Chondrocyte (in vitro differentiated cells): ENCODE measurements around the gene NLRP6. TPM values are rescaled to one million over a fixed set of nuclear protein-coding genes. Genes with fewer than 3 reads are reported as not detected.
A peak's percentile ranks its signal among the peaks of the same experiment; 100 is the strongest.
"Not testable (repeated sequence)": the region's sequence is repeated elsewhere in the genome, so short reads cannot be mapped to it uniquely, and the experiment has no call there.

Experiments used
- DNase-seq: peaks from one replicate; pipeline ENCODE4 v3.0.0; 2021; ENCODE audit warnings: mixed read lengths, low spot score
- H3K27ac Mint-ChIP-seq: one replicate; pipeline ENCODE4 v1.8.0; 2021; ENCODE audit warnings: mild to moderate bottlenecking, moderate library complexity, mixed read lengths; ENCODE audit not compliant: unreplicated experiment
- H3K27me3 Mint-ChIP-seq: 2 replicates; pipeline ENCODE4 v1.8.0; 2021; ENCODE audit warnings: low read depth, mixed read lengths
- H3K36me3 Mint-ChIP-seq: 2 replicates; pipeline ENCODE4 v1.8.0; 2021; ENCODE audit warnings: low read depth, mixed read lengths
- H3K4me1 Mint-ChIP-seq: 2 replicates; pipeline ENCODE4 v1.8.0; 2021; ENCODE audit warnings: low read depth, mild to moderate bottlenecking, mixed read lengths
- H3K4me3 Mint-ChIP-seq: one replicate; pipeline ENCODE4 v1.8.0; 2021; ENCODE audit warnings: mild to moderate bottlenecking, moderate library complexity, mixed read lengths; ENCODE audit not compliant: unreplicated experiment
- H3K9me3 Mint-ChIP-seq: 2 replicates; pipeline ENCODE4 v1.8.0; 2021; ENCODE audit warnings: low read depth, mixed read lengths
- CTCF ChIP-seq: fragments of 200-600 bp; sonication (generic); IDR thresholded peaks from 2 replicates; pipeline ENCODE4 v1.5.0; 2021; ENCODE audit warnings: antibody characterized with exemption, mild to moderate bottlenecking, moderate library complexity
- total RNA-seq: library from RNA; stranded (reverse); gene quantifications from 3 replicates; pipeline ENCODE4 v1.2.1, GENCODE V29; 2021

Gene NLRP6
- total RNA-seq, 1 donor from 2014 or later: not detected

DNA sequence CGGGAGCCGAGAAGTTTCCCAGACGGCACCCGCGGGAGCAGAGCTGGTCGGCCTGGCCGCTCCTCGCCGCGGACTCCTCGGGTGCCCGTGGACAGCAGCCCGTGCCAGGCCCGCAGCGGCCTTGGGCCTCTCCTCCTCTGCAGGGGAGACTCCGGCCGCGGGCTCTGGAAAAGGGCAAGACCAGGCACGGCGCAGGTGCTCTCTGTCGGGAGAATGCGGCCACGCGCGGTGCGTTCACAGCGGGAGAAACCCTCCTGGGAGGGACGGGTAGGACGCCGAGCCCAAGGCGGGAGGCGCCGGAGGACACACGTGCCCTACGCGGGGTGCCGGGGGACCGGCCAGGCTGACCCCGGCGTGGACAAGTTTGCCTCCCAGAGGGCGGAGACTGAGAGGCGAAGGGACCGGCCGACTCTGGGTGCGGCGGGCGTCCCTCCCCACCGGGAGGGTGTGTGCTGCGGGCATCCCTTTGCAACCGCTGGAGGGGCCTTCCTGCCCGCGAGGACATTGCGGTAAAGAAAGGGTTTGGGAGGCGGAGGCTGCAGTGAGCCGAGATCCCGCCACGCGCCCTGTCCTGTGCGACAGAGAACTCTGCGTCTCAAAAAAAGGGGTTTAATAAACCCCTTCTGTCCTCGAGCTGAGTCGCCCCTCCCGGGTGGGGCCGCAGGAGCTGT lies 38.0 kb downstream of the NLRP6 start:
- no peaks in the 10 kb centered on the region for H3K9me3 Mint-ChIP-seq
- H3K36me3 Mint-ChIP-seq: no peaks in the 10 kb centered on the region
- DNase-seq: peak; percentile 88
- H3K27ac Mint-ChIP-seq: no peak overlapping the region
- H3K4me1 Mint-ChIP-seq: peaks cover 18% of the 10 kb centered on the region
- no peak for TF ChIP-seq CTCF
- no peak overlapping the region for H3K4me3 Mint-ChIP-seq
- peaks cover 13% of the 10 kb centered on the region for H3K27me3 Mint-ChIP-seq

DNA sequence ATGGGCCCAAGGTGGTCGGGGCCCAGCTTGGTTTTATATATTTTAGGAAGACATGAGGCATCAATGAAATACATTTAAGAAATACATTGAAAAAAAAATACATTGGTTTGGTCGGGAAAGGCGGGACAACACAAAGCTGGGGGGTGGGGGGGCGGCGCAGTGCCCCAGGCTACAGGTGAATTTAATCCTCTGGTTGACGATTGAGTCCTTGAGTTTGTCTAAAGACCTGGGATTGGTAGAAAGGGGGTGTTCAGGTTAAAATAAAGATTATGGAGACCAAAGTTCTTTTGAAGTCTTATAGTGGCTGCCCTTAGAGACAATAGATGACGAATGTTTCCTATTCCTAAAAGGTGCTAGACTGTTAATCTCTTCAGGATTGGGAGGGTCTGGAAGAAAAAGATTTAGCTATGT lies 38.7 kb downstream of the NLRP6 start:
- Mint-ChIP-seq H3K9me3 (no peaks in the 10 kb centered on the region), H3K36me3 (no peaks in the 10 kb centered on the region), H3K27me3 (peaks cover 13% of the 10 kb centered on the region), H3K27ac (no peak overlapping the region), H3K4me3 (no peak overlapping the region), H3K4me1 (peaks cover 18% of the 10 kb centered on the region)
- DNase-seq: no peak
- TF ChIP-seq CTCF: no peak

- not testable (repeated sequence) for H3K27ac Mint-ChIP-seq, H3K36me3 Mint-ChIP-seq, H3K9me3 Mint-ChIP-seq
- peak; percentile 5 for DNase-seq
- H3K27me3 Mint-ChIP-seq: peaks cover 13% of the 10 kb centered on the region
- H3K4me1 Mint-ChIP-seq: peaks cover 18% of the 10 kb centered on the region
- peak overlapping the region; percentile 33 for H3K4me3 Mint-ChIP-seq
Measured at GRCh38 chr11:317668-318404, 39.6 kb downstream of the NLRP6 start.

DNA sequence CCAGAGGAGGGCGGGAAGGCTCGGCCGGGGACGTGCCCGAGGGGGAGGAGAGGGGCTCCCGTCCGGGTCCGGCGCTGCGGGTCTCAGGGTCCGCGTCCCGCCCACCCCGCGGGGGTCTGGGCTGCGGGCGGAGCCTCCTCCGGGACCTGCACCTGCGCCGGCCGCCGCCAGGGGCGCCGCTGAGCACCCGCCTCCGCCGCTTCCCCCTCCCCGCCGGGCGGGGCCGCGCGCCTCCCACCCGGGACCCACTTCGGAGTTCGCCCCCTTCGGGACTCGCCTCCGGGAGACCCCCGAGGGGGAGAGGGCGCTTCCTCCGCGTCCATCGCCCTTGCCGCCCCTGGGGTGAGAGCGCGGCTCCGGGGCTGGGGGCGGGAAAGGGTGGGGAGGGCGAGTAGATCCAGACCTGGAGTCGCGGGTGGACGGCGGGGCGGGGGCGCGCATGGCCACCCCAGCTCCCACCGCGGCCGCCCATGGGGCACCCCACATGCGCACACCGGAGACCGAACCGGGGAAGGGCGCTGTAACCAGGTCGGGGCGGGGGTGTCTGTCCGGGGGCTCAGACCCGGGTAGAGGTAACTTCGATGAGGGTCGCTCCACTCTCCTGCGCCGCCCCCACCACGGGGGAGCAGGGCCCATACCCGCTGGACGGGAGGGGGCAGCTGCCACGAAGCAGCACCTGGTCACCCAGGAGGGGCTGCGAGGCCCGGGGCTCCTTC lies 40.4 kb downstream of the NLRP6 start:
- not testable (repeated sequence) for H3K9me3 Mint-ChIP-seq, H3K36me3 Mint-ChIP-seq, H3K27ac Mint-ChIP-seq
- peak overlapping the region; percentile 91 for H3K4me3 Mint-ChIP-seq
- peak; percentile 41 for DNase-seq
- peaks cover 13% of the 10 kb centered on the region for H3K27me3 Mint-ChIP-seq
- H3K4me1 Mint-ChIP-seq: peaks cover 15% of the 10 kb centered on the region

DNA sequence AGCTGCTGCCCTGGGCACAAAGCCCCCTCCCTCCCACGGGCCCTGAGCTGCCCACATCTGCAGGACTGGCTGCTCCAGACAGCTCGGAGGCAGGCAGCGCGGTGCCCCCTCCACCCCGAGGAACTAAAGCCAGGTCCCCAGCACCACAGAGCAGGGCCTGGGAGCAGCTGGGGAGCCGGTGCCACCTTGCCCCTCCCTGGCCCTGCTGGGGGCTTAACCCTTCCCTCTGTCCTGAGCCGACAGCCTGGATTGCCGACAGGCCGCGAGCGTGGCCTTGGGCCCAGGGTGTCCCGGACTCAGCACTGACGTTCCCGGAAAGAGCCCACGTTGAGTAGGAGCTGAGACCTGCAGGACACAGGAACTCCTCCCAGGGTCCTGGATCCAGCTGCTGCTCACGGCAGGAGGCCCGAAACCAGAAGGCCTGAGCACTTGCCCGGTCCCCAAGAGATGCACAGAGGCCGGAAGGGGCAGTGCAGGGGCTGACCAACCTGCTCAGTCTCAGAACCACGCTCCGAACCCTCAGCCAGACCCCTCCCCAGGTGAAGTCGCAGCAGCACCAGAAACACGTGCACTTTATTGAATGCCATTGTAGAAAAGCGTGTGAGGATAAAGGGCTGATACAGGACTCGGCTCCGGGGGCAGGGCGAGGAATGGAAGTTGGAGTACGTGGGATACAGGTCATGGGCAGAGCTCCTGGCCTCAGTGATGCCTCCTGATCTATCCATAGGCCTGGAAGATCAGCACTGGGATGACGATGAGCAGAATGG lies 41.1 kb downstream of the NLRP6 start:
- H3K36me3 Mint-ChIP-seq, H3K9me3 Mint-ChIP-seq, H3K4me1 Mint-ChIP-seq: not testable (repeated sequence)
- peaks cover 13% of the 10 kb centered on the region for H3K27me3 Mint-ChIP-seq
- peak; percentile 71 for DNase-seq
- H3K4me3 Mint-ChIP-seq: peak overlapping the region; percentile 91
- TF ChIP-seq CTCF: peak; percentile 28
- H3K27ac Mint-ChIP-seq: peak overlapping the region; percentile 97

DNA sequence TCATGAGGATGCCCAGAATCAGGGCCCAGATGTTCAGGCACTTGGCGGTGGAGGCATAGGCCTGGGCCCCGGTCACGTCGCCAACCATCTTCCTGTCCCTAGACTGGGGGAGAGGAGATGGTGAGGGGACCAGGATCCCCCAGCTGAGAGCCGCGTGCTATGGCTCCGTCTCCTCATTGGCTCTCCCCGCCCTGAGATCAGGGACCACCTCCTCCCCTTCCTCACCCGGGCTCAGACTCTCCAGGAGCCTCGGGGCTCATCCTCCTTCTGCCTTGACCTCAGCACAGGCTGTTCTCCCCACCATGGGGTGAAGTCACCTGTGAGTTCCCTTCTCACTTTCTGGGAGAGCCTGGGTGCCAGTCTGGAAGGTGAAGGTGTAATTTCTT lies 41.7 kb downstream of the NLRP6 start:
- Mint-ChIP-seq H3K4me3 (peak overlapping the region; percentile 91), H3K27ac (peak overlapping the region; percentile 97), H3K27me3 (peaks cover 13% of the 10 kb centered on the region)
- not testable (repeated sequence) for H3K36me3 Mint-ChIP-seq, H3K9me3 Mint-ChIP-seq, H3K4me1 Mint-ChIP-seq
- DNase-seq: peak; percentile 27
